Psoas muscle (tissue), 8 donors: ENCODE data around the gene WWOX. TPM values are rescaled to one million over a fixed set of nuclear protein-coding genes. Genes with fewer than 3 reads are reported as not detected.

Experiments used
- ATAC-seq, 4 donors: fragments of 200-7000 bp; cut with Tn5 transposase; one replicate each; pipeline ENCODE4 v1.9.1; 2020; ENCODE audit warnings: moderate library complexity in 3 of 4, mild to moderate bottlenecking in 2 of 4
- DNase-seq, 2 donors: peaks; one replicate each; pipeline ENCODE4 v3.0.0-alpha.2; 2020
- H3K27ac ChIP-seq: fragments of 200-600 bp; one replicate; pipeline ENCODE4 v1.8.0; 2022
- H3K27me3 ChIP-seq, 3 donors: fragments of 200-600 bp in 1 of 3; one replicate each; pipeline versions ENCODE4 v1.6.1 to v1.8.0; 2013 to 2022; ENCODE audit warnings: low read length in 2 of 3, mild to moderate bottlenecking in 2 of 3, moderate library complexity in 1 of 3; ENCODE audit not compliant: insufficient read depth in 3 of 3
- H3K36me3 ChIP-seq, 2 donors: fragments of 200-600 bp in 1 of 2; one replicate each; pipeline versions ENCODE4 v1.6.1 to v1.8.0; 2013 to 2022; ENCODE audit warnings: low read depth in 1 of 2, mild to moderate bottlenecking in 1 of 2, moderate library complexity in 1 of 2; ENCODE audit not compliant: insufficient read depth in 1 of 2
- H3K4me1 ChIP-seq: fragments of 200-600 bp; one replicate; pipeline ENCODE4 v1.8.0; 2022
- H3K4me3 ChIP-seq: fragments of 200-600 bp; one replicate; pipeline ENCODE4 v1.8.0; 2022; ENCODE audit warnings: mild to moderate bottlenecking
- H3K9me3 ChIP-seq: fragments of 200-600 bp; one replicate; pipeline ENCODE4 v1.8.0; 2022
- WGBS, 3 donors: extraction: QIAGEN DNeasy Blood & Tissue Kit; methylation state at CpG; one replicate each; pipeline versions ENCODE4 v1.1.6 to v1.1.7; 2013; 5-methylcytosine and 5-hydroxymethylcytosine counted together
- intact Hi-C, 2 donors: fragments of 100-400 bp; cut with DNase I; formaldehyde crosslinking; loops; one replicate each; pipeline versions ENCODE4 v1.11.0 to v1.14.2; 2022
- polyA plus RNA-seq, 3 donors: library from polyadenylated mRNA; stranded (reverse); fragments of 200-250 nt; gene quantifications; one replicate each; pipeline ENCODE4 v1.2.3, GENCODE V29; 2013
- total RNA-seq, 4 donors: library from RNA; stranded (reverse); fragmentation: NEBNext Ultra II Directional in 2 of 4; extraction: Animal tissue kit (Norgen Biotek cat#: 25700) in 2 of 4; gene quantifications; one replicate each; pipeline versions ENCODE4 v1.2.1 to v1.2.4, GENCODE V29; 2021 to 2023
- TF ChIP-seq, protein P1 (sequence below): fragments of 200-600 bp; IDR thresholded peaks from one replicate; pipeline ENCODE4 v1.8.0; 2022; ENCODE audit warnings: antibody characterized with exemption
- donor health status: healthy with polysubstance abuse.
- donor health status: DM: no; HTN: no; CAD: no; lungs with moderate emphysema.
- donor health status: Bipolar disorder and iron deficiency.
- donor health status: healthy.
- donor health status: DM: yes; HTN: yes; CAD: no.
- donor health status: DM: no; HTN: no; CAD: no.
- donor health status: DM: no; HTN: no; CAD: no.
- donor health status: DM: yes; HTN: yes; CAD: no.

The WWOX gene
- total and polyA plus RNA-seq, 7 donors = 3.1 to 6.6 (median 5.0) TPM

DNA sequence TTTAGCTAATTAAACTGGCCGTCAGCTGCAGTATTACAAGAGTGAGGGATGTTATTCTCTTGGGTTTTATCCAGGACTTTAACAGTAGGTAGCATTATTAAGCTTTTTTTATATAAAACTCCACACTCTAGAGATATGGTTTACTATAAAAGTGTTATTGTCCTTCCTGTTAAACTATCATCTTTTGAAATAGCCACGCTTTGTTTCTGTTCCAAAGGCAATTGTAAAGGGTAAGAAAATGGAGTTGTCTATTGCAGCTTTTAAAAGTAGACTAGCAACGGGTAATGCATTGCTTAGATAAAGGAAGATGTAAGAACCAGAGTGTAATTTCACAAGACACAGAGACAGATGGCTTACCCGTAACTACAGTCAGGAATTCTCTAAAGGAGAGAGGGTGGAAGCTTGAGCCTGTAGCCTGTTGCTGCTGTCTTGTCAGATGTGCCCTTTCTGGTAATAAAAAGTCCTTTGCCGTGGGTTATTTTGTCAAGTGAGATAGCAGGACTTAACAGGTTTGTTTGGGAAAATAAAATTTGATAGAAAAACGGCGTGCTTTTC lies 56.4 kb downstream of the WWOX start:
- TF ChIP-seq, protein P1, sequence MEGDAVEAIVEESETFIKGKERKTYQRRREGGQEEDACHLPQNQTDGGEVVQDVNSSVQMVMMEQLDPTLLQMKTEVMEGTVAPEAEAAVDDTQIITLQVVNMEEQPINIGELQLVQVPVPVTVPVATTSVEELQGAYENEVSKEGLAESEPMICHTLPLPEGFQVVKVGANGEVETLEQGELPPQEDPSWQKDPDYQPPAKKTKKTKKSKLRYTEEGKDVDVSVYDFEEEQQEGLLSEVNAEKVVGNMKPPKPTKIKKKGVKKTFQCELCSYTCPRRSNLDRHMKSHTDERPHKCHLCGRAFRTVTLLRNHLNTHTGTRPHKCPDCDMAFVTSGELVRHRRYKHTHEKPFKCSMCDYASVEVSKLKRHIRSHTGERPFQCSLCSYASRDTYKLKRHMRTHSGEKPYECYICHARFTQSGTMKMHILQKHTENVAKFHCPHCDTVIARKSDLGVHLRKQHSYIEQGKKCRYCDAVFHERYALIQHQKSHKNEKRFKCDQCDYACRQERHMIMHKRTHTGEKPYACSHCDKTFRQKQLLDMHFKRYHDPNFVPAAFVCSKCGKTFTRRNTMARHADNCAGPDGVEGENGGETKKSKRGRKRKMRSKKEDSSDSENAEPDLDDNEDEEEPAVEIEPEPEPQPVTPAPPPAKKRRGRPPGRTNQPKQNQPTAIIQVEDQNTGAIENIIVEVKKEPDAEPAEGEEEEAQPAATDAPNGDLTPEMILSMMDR = no peak
- Histone ChIP-seq H3K27ac (no peak overlapping the region), H3K4me1 (no peaks in the 10 kb centered on the region), H3K36me3 (no peaks in the 10 kb centered on the region), H3K9me3 (peaks cover 4% of the 10 kb centered on the region), H3K4me3 (no peak overlapping the region), H3K27me3 (no peaks in the 10 kb centered on the region)
- no peak for DNase-seq
- 55 to 64% (median 56%) methylated on average over 7 of the region's 7 CpGs for WGBS, 3 donors
- no peak for ATAC-seq
- intact Hi-C loops = no loop called here

DNA sequence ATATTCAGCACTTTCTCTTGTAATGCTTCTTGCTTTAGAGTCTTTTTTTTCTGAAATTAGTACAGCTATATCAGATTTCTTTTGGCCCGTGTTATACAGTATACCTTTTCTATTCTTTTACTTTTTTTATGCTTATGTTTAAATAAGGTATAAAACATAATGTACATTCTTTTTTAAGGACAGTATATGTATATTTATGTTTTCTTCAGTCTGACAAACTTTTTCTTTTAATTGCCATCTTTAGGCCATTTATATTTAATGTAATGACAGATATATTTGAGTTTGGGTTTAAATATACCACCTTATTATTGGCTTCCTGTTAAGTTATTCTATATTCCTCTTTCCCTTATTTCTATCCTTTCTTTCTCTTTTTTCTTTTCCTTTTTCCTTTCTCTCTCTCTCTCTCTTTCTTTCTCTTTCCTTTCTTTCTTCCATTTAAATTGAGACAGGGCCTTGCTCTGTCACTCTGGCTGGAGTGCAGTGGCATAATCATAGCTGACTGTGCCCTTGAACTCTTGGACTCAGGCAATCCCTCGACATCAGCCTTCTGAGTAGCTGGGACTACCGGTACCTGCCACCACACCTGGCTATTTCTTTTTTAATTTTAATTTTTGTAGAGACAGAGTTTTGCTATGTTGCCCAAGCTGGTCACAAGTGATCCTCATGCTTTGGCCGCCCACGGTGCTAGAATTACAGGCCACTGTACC lies 61.7 kb downstream of the WWOX start:
- ATAC-seq (no peak), DNase-seq (no peak)
- intact Hi-C loops = no loop called here
- TF ChIP-seq, protein P1 = no peak
- Histone ChIP-seq H3K27me3 (no peaks in the 10 kb centered on the region), H3K9me3 (peaks cover 6% of the 10 kb centered on the region), H3K4me1 (no peaks in the 10 kb centered on the region), H3K27ac (no peak overlapping the region), H3K36me3 (no peaks in the 10 kb centered on the region), H3K4me3 (no peak overlapping the region)
- WGBS, 3 donors = 91 to 96% (median 92%) methylated on average over 5 of the region's 5 CpGs

DNA sequence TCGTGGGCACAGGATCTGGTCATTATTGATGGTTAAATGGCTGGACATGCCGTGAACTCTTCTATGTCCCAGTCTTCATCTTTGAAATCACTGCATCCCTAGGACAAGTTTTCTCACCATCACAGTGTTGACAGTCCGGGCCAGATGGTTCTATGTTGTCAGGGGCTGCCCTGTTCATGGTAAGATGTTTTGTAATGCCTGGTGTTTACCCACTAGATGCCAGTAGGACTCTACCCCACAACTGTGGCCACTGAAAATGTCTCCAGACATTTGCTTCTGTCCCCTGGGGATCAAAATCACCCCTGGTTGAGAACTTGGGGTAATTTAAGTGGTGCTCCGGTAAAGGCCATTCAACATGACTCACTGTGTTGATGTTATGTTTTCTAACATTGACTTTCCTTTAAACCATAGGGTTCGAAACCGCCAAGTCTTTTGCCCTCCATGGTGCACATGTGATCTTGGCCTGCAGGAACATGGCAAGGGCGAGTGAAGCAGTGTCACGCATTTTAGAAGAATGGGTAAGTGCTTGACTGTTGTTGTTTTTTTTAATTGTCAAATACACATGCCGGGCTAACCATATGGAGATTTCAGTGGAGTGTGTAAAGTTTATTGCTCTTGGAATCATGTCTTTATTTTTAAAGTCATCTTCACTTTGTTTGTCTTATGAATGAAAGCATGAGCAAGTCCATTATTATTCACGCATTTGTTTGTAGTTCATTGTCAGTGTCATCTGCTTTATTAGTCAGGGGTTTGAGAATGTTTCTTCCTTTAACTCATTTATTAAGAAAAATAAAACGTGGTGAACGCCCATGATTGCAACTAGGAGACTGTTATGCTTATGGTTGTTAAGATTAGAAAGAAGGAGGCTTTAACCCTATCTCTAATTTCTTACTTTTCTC lies 64.6 kb downstream of the WWOX start:
- H3K36me3 ChIP-seq = no peaks in the 10 kb centered on the region
- no peak for ATAC-seq
- peaks cover 6% of the 10 kb centered on the region for H3K9me3 ChIP-seq
- intact Hi-C loops = no loop called here
- no peaks in the 10 kb centered on the region for H3K4me1 ChIP-seq
- 82 to 93% (median 83%) methylated on average over 12 of the region's 12 CpGs for WGBS, 3 donors
- no peak overlapping the region for H3K4me3 ChIP-seq
- no peak for DNase-seq
- TF ChIP-seq, protein P1 = no peak
- no peak overlapping the region for H3K27ac ChIP-seq
- H3K27me3 ChIP-seq = no peaks in the 10 kb centered on the region

DNA sequence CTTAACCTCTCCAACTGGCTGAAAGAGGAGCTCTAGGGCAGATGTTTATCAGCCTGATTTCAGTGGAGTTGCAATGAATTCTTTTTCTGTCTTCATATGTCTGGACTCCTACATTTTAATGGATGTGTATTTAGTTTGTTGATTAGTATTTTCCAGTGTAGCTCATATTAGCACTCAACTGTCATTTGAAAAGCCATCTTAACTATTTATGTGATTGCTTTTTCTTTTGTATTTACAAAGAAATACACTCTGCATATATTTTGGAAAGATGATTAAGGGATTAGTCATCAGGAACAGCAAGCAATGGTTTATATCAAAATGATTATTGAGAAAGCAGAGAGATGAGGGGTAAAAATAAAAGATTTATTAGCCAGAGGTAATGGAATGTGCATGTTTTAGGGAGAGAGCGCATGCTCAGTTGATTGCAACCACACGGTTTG lies 71.1 kb downstream of the WWOX start:
- H3K27ac ChIP-seq = no peak overlapping the region
- H3K27me3 ChIP-seq = no peaks in the 10 kb centered on the region
- H3K4me1 ChIP-seq = no peaks in the 10 kb centered on the region
- ATAC-seq (no peak), DNase-seq (no peak)
- 78 to 83% (median 81%) methylated on average over 2 of the region's 2 CpGs for WGBS, 3 donors
- H3K9me3 ChIP-seq = no peaks in the 10 kb centered on the region
- intact Hi-C loops = no loop called here
- H3K4me3 ChIP-seq = no peak overlapping the region
- no peaks in the 10 kb centered on the region for H3K36me3 ChIP-seq
- TF ChIP-seq, protein P1 = no peak
